ENCODE measurements around the gene ILF2.
"Not testable (repeated sequence)": the region's sequence is repeated elsewhere in the genome, so short reads cannot be mapped to it uniquely, and the experiment has no call there.

Gene ILF2

GRCh38 chr1:153670859-153671627 is at the start of gene ILF2:
TSS of gene ILF2 (minus strand) at chr1:153670993. CDS start at chr1:153670922, 71 bp downstream.
- DNase-seq (ENCODE audit: low read depth): peak; percentile 99

- no peak for DNase-seq (ENCODE audit: low read depth)
These were observed 46.5 kb upstream of the ILF2 start for GRCh38 chr1:153717330-153717729.

- not testable (repeated sequence) for DNase-seq (ENCODE audit: low read depth)
These were observed 45.4 kb upstream of the ILF2 start for GRCh38 chr1:153716211-153716610.

- no peak for DNase-seq (ENCODE audit: low read depth)
These were observed 40.2 kb upstream of the ILF2 start for GRCh38 chr1:153711026-153711425.

GRCh38 chr1:153705484-153705883 is 34.7 kb upstream of the ILF2 start:
- no peak for DNase-seq (ENCODE audit: low read depth)

- no peak for DNase-seq (ENCODE audit: low read depth)
These were observed 29.0 kb upstream of the ILF2 start for GRCh38 chr1:153699768-153700167.

GRCh38 chr1:153698923-153699714 is 28.3 kb upstream of the ILF2 start:
- no peak for DNase-seq (ENCODE audit: low read depth)

- DNase-seq (ENCODE audit: low read depth): no peak
These were observed 27.5 kb upstream of the ILF2 start for GRCh38 chr1:153698020-153698922.

GRCh38 chr1:153697191-153698019 is 26.6 kb upstream of the ILF2 start:
- no peak for DNase-seq (ENCODE audit: low read depth)

GRCh38 chr1:153696741-153697140 is 25.9 kb upstream of the ILF2 start:
- no peak for DNase-seq (ENCODE audit: low read depth)

- DNase-seq (ENCODE audit: low read depth): no peak
These were observed 22.7 kb upstream of the ILF2 start for GRCh38 chr1:153693466-153693865.

GRCh38 chr1:153688736-153689328 is 18.0 kb upstream of the ILF2 start:
- no peak for DNase-seq (ENCODE audit: low read depth)

- no peak for DNase-seq (ENCODE audit: low read depth)
These were observed 17.5 kb upstream of the ILF2 start for GRCh38 chr1:153688276-153688675.

GRCh38 chr1:153687346-153688125 is 16.7 kb upstream of the ILF2 start:
- DNase-seq (ENCODE audit: low read depth): no peak

GRCh38 chr1:153685544-153686340 is 14.9 kb upstream of the ILF2 start:
- DNase-seq (ENCODE audit: low read depth): no peak

- no peak for DNase-seq (ENCODE audit: low read depth)
These were observed 14.1 kb upstream of the ILF2 start for GRCh38 chr1:153684892-153685291.

- DNase-seq (ENCODE audit: low read depth): no peak
These were observed 13.1 kb upstream of the ILF2 start for GRCh38 chr1:153683854-153684253.

GRCh38 chr1:153682730-153683129 is 11.9 kb upstream of the ILF2 start:
- DNase-seq (ENCODE audit: low read depth): no peak

- no peak for DNase-seq (ENCODE audit: low read depth)
These were observed 9.3 kb upstream of the ILF2 start for GRCh38 chr1:153680120-153680403.
